GM18505 (cell line): ENCODE measurements around the gene ST3GAL4.

Experiments
- ATAC-seq: cut with Tn5 transposase; IDR thresholded peaks from one replicate; pipeline ENCODE4 v1.9.1; 2021; ENCODE audit not compliant: unreplicated experiment
- POLR2A ChIP-seq: IDR thresholded peaks from 4 replicates; pipeline ENCODE4 v1.6.1; 2011; ENCODE audit warnings: borderline replicate concordance; ENCODE audit not compliant: insufficient read depth, insufficient read length; ENCODE audit errors: extremely low read depth

Gene ST3GAL4

DNA sequence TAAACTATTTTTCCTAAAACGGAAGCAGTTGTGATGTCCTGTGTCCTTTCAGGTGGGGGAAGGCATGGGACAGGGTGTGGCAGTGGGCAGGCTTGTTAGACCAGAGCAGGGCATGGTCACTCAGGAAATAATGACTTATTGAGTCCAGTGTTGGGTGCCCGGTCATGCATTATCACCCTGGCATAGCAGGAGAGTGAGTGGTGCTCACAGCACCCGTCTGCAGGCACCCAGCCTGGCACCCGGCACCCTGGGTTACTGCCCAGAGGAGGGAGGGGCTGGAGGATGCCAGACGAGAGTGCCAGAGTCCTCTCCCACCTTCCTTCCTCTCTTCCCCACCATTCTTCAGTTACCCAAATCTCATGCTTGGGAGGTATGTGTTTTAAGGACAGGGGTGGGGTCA, 59.1 kb downstream of the ST3GAL4 start:
- TF ChIP-seq POLR2A, result no peak
- no peak for ATAC-seq

DNA sequence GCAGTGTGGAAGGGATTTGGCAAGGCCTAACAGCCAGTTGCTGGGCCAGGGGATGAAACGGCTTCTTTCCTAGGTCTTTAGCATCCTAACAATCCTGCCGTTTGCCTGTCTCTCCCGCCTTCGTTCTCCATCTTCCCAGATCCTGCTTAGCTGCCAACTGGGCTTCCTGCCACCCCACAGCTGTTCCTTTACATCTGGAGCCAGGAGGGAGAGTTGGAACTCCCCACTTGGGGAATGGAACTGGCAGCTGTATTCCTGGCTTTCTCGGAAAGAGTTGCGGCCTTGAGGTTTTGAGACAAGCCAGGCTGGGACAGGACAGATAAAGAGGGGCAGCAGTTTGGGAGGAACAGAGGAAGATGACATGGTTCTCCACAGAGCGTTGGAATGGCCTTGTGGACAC, 59.6 kb downstream of the ST3GAL4 start:
- TF ChIP-seq POLR2A, result no peak
- ATAC-seq, result no peak

DNA sequence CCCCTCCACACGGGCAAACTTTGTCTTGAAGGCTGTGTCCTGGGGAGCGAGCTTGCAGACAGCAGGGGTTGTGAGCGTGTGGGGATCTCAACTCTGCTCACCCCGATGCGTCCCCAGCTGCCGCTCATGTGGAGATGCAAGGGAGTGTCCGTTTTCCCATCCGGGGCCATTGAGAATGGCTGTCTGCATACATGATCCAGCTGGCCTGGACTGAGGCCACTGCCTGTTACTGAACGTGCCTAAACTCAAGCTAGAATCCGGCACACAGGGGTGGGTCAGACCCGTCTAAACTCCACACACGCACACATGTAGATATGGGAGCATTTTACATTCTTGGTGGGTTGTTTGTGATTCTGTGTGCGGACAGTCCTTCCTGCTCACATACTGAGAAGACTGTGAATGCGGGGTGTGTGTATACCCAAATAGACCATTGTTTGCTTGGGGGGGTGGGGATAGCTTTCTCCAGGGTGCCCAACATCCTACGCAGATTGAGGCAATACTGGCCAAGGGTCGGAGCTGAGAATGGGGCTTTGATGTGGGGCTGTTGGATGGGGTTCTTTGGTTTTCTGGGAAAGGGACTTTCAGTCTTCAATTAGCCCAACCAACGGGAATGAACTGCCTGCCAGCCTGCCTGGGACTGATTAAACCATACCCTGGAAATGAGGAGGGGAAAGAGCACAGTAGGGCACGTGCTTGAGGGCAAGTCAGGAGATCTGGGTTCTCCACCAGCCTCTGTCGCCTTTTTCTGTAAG, 60.4 kb downstream of the ST3GAL4 start:
- ATAC-seq, result no peak
- no peak for TF ChIP-seq POLR2A

DNA sequence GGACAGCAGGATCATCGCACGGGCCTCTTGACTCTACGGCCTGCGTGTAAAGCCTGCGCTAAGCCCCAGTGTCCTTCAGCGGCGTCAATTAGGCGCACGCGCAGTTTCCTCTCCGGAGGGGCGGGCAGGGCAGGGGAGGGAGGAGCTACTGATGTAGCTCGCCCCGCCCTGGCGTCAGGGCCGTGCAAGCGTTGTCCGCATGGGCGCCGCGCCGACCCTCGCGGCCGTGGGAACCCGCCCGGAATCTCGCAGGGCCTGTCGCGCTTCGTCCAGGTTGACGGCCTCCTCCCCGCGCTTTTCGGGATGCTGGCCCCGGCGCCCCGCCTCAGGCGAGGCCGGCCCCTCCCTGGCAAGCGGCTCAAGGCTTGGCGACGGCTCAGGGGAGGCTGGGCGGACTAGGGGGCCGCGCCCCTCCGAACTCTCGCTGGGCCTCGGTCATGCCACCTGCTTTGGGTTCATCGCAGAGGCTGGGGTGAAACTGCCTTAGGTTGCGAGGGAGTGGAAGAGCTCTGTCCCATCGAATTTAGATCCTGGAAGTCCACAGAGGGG, 61.1 kb downstream of the ST3GAL4 start:
- ATAC-seq, result peak; percentile 91
- no peak for TF ChIP-seq POLR2A

DNA sequence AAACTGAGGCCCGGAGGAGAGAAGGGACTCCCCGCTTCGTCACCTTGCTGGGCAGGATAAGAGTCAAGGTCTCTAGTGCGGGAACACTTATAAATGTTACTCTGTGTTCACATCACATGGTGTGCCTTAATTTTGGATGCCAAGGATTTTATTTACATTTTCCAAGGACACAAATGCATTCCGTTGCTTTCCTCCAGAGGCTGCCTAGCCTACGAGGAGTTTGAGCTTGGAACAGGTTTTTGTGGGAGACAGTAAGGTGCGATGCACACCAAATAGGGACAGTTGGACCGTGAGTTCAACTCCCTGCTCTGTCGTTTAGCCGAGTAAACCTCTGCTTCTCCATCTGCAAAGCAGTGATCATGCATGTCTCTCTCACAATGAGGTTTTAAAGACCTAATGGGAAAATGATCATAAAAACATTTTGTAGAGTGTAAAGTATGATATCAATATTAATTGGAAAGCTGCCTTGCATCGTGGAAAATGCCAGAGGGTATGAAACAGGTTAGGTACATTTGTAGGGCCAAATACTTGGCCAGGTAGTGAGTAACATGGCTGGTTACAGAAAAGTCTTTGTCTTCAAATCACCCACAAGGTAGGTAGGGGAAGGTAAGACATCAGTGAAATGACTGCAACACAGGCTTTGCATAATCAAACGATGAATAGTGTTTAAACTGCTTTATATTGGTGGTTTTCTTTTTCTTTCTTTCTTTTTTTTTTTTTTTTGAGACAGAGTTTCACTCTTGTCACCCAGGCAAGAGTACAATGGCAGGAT, 61.8 kb downstream of the ST3GAL4 start:
- no peak for ATAC-seq
- TF ChIP-seq POLR2A, result no peak

DNA sequence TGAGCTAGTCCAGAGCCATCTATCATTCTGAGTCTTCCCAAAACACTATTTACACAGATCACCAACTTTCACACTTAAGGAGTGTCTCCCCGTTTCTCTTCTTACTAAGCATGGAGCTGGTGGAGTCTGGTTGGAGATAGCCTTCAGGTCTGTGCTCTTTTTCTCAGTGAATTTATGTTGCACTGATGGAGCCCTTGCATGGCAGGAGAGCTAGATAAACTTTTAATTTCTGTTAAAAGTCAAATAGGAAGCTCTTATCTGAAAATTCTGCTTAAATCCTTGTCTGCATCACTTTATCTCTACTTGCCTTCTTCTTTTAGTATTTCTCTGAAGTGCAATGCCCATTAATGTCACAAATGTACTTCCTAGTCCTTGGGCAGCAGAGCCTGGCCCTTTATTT, 63.4 kb downstream of the ST3GAL4 start:
- ATAC-seq, result no peak

DNA sequence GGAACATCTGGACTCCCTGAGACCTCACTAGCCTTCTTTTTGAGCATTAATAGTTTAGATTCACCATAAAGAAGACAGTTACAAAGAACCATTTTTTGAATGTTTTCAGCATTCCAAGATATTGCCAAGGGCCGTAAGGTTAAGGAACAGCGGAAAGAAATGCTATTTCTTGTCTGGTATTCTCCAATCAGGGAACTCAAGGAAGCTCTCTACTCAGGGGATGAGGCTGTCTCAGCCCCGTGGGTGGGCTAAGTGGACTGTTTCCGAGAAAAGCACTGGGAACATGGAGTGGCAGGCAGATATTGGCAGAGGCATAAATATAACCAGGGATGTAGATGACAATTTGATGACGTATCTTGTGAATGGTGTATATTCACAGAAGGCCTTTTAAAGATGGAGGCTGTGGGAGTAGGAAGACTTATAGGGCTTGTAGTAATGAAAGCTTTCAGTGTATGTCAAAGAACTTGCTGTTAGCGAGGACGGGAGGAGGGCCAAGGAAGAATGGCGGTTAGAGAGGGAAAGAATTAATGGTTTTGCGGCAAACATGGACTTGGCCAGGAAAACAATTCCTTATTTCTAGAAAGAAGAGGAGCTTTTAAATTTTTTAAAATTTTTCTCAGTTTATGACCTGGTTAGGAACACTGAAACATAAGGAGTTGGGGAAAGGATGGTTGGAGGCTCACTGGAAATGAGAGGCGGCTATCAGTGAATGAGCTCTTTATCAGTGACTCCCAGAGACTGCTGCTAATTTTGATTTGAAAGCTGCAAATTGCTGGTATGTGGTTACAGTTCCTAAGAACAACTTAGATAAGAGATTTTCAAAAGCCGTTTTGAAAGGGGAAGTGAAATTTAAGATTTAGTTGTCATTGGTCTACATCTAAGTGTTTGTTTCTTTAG, 64.6 kb downstream of the ST3GAL4 start:
- TF ChIP-seq POLR2A, result no peak
- ATAC-seq, result peak; percentile 64

More for the DNA sequence above, 63.4 kb downstream of the ST3GAL4 start:
- no peak for TF ChIP-seq POLR2A

DNA sequence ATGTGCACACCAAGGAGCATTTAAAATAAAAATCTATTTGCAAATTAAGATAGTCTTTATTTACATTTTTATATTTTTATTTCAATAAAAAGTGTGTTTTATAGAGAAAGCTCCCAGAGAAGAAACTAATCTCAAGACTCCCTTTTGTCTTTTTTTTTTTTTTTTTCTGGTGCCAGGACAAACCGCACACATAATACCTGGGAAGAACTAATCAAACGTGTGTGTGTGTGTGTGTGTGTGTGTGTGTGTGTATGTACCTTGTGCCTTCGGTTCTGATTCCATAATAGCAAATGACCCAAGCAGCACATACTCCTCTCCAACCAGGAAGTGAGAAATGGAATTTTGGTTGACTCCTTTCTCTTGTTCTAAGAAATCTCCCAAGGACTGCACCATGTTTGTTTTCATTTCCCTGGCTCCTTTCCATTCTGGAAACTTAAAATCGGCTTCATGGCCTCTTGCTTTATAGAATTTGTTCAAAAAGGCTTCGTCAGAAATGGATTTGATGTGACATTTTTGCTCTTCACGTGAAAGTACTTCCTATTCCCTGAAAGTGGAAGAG, 65.3 kb downstream of the ST3GAL4 start:
- no peak for ATAC-seq
- no peak for TF ChIP-seq POLR2A

DNA sequence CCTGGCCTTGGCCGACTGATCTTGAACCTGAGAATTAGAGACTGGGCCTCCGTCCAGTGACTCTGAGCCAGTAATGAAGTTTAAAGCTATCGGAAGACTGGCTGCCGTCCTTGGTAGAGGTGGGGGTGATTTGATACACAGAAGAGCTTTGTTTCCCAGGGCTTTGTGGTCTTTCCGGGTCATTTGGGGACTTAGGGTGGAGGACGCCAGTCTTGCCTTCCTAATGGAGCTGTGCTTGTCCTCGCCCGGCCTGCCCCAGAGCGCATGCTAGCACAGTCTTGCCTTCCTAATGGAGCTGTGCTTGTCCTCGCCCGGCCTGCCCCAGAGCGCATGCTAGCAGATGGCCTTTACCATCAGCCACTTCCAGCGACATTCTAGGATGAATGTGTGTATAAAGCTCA, 65.8 kb downstream of the ST3GAL4 start:
- TF ChIP-seq POLR2A, result no peak
- no peak for ATAC-seq

DNA sequence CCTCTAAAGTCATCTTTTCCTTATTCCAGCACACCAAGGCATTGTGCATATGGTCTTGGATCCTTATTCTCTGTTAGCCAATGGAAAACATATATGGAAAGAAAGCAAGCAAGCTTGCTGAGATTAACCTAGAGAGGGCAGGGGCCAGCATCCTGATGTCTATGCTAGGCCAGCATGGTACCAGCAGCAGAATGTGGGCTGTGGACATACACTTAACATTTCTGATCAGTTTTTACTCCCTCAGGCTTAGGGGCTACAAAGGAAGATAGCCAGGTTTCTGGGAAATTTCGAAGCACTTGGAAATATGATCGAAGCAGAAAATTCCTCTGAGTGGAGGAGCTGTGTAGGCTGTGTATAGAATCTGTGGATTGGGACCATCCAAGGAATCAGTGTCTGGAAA, 67.0 kb downstream of the ST3GAL4 start:
- no peak for TF ChIP-seq POLR2A
- ATAC-seq, result no peak

DNA sequence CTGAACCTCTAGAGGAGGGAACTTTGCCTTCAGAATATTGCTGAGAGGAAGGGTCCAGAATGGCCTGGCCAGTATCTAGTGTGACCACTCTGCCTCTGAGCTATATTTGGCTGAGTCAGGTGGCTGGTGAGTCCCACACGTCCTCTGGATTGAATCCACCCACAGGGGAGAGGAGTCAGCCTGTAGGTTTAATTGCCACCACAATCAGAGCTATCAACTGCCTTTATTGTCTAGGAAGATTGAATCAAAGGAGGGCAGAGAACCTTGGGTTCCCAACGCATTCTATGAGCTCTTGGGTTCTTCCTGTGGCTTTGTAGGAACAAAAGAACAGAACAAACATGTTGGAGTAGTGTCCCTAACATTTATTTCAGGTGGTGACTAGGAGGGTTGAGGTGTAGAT, 67.7 kb downstream of the ST3GAL4 start:
- no peak for TF ChIP-seq POLR2A

DNA sequence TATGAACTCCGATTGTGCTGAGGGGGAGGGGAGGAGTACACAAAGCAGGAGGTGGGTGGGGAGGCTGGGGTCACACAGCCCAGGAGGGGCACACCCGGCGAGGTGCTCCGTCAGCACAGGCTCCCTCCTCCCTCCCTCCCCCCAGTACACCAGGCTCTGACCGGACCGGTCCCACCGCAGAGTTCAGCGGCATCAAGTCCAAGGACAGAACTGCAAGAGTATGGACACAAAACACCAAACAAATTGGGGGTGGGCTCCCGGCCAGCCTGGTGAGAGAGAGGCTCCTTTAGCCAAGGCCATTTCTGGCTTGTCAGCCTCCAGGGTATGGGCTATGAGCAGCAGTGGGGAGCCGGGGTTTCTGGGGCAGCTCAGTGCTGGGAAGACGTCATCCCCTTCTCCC, 68.3 kb downstream of the ST3GAL4 start:
- ATAC-seq, result no peak
- TF ChIP-seq POLR2A, result no peak

More for the DNA sequence above, 67.7 kb downstream of the ST3GAL4 start:
- no peak for ATAC-seq
